AG10803 (cell line): ENCODE measurements around the gene TEC.

ENCODE experiments used
- DNase-seq: peaks from one replicate; pipeline ENCODE4 v3.0.0; 2010; ENCODE audit warnings: low read depth
- H3K4me3 ChIP-seq: 2 replicates; pipeline ENCODE4 v1.5.1; 2011; ENCODE audit warnings: mild to moderate bottlenecking, low read length, control low read depth
- TF ChIP-seq, protein P1 (sequence below): conservative IDR thresholded peaks from 2 replicates; pipeline ENCODE4 v1.5.1; 2011; ENCODE audit warnings: mild to moderate bottlenecking, low read length, control low read depth, inconsistent platforms

The TEC gene

GRCh38 chr4:48266781-48267180 lies 2.9 kb downstream of the TEC start:
- H3K4me3 ChIP-seq, result no peak overlapping the region
- no peak for DNase-seq
- TF ChIP-seq, protein P1, sequence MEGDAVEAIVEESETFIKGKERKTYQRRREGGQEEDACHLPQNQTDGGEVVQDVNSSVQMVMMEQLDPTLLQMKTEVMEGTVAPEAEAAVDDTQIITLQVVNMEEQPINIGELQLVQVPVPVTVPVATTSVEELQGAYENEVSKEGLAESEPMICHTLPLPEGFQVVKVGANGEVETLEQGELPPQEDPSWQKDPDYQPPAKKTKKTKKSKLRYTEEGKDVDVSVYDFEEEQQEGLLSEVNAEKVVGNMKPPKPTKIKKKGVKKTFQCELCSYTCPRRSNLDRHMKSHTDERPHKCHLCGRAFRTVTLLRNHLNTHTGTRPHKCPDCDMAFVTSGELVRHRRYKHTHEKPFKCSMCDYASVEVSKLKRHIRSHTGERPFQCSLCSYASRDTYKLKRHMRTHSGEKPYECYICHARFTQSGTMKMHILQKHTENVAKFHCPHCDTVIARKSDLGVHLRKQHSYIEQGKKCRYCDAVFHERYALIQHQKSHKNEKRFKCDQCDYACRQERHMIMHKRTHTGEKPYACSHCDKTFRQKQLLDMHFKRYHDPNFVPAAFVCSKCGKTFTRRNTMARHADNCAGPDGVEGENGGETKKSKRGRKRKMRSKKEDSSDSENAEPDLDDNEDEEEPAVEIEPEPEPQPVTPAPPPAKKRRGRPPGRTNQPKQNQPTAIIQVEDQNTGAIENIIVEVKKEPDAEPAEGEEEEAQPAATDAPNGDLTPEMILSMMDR, result no peak

- DNase-seq, result peak; percentile 13
- H3K4me3 ChIP-seq, result no peak overlapping the region
- TF ChIP-seq, protein P1, result no peak
Measured at GRCh38 chr4:48262926-48263325, 6.7 kb downstream of the TEC start.

DNA sequence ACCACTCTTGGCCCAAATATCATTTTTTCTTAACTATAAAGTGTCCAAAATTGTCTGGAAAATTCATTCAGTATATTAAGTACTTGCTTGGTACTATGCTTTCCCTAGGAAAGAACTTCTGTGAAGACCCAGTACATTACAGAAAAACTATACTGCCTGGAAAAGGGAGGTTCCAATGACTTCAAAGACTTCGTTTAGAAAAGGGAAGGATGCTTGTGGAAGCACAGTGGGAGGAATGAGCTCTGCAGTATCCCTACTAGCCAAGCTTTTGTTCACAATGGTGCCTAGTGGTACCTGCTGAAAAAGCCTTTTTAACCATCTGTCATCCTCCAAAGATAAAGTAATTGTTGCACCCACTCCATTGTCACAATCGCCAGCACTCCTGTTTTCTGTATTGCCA lies 7.2 kb downstream of the TEC start:
- DNase-seq, result no peak
- TF ChIP-seq, protein P1, result no peak
- H3K4me3 ChIP-seq, result no peak overlapping the region

- no peak overlapping the region for H3K4me3 ChIP-seq
- no peak for DNase-seq
- TF ChIP-seq, protein P1, result no peak
Measured at GRCh38 chr4:48261281-48261680, 8.4 kb downstream of the TEC start.

- TF ChIP-seq, protein P1, result no peak
- DNase-seq, result no peak
- no peak overlapping the region for H3K4me3 ChIP-seq
Measured at GRCh38 chr4:48259748-48260147, 9.9 kb downstream of the TEC start.

GRCh38 chr4:48258845-48259397 lies 10.7 kb downstream of the TEC start:
- DNase-seq, result no peak
- TF ChIP-seq, protein P1, result no peak
- H3K4me3 ChIP-seq, result no peak overlapping the region

DNA sequence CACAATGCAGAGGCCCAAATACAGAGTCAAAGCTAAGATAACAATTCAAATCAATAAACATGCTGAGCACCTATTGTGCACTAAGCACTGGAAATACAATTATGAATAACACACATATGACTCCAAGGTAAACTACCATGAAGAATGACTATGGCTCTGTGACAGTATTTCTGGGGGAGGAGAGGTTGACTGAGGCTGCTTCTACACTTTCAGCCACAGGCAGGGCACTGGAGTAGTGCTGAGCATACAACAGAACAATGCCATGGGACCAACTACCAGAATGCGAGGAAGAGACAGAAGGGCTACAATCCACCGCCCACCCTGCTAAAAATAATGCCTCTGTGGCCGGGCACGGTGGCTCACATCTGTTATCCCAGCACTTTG lies 13.7 kb downstream of the TEC start:
- DNase-seq, result no peak
- no peak overlapping the region for H3K4me3 ChIP-seq
- TF ChIP-seq, protein P1, result no peak
